ENCODE results near the gene SIGLEC14.

GRCh38 chr19:51664997-51665396 lies 18.4 kb upstream of the SIGLEC14 start:
- TF ChIP-seq CTCF (IDR thresholded peaks at IDR 0.05) (no peak), EZH2 (IDR thresholded peaks at IDR 0.05) (no peak)
